Measurements from ENCODE around the gene IL1B.

Gene IL1B

DNA sequence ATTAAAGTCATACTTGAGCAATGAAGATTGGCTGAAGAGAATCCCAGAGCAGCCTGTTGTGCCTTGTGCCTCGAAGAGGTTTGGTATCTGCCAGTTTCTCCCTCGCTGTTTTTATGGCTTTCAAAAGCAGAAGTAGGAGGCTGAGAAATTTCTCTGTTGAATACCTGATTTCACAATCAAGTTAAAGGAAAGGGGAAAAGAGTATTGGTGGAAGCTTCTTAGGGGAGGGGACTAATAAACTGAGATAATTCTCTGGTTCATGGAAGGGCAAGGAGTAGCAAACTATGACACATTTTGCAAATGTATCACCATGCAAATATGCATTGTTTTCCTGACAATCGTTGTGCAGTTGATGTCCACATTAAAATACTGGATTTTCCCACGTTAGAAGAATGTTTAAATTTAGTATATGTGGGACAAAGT, at the start of gene IL1B:
IL1B (minus strand) TSS at position 85 of the 423 bp plus-strand sequence. CDS start 550 bp downstream, outside the sequence.
- no peak within 1 kb of the TSS for H3K4me2 ChIP-seq (ENCODE audit: low read length)
- no peak within 1 kb of the TSS for H3K4me3 ChIP-seq (ENCODE audit: low read depth, low read length, poor library complexity, severe bottlenecking)
- H3K36me3 ChIP-seq (ENCODE audit: insufficient read depth, low read length): no peaks in the 10 kb centered on the region
- H3K27me3 ChIP-seq (ENCODE audit: insufficient read depth, low read length): no peaks in the 10 kb centered on the region; the same call in 1 of the 2 replicates
- H3F3A ChIP-seq (ENCODE audit: insufficient read depth, low read length): no peaks in the 10 kb centered on the region
- no peaks in the 10 kb centered on the region for H3K9me2 ChIP-seq (ENCODE audit: low read depth, low read length)
- TF ChIP-seq EZH2 (IDR thresholded peaks at IDR 0.05; ENCODE audit: borderline replicate concordance, low read length): no peak
- TF ChIP-seq, protein P1, sequence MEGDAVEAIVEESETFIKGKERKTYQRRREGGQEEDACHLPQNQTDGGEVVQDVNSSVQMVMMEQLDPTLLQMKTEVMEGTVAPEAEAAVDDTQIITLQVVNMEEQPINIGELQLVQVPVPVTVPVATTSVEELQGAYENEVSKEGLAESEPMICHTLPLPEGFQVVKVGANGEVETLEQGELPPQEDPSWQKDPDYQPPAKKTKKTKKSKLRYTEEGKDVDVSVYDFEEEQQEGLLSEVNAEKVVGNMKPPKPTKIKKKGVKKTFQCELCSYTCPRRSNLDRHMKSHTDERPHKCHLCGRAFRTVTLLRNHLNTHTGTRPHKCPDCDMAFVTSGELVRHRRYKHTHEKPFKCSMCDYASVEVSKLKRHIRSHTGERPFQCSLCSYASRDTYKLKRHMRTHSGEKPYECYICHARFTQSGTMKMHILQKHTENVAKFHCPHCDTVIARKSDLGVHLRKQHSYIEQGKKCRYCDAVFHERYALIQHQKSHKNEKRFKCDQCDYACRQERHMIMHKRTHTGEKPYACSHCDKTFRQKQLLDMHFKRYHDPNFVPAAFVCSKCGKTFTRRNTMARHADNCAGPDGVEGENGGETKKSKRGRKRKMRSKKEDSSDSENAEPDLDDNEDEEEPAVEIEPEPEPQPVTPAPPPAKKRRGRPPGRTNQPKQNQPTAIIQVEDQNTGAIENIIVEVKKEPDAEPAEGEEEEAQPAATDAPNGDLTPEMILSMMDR (IDR thresholded peaks at IDR 0.05; ENCODE audit: low read length): no peak
- no peaks in the 10 kb centered on the region for H4K20me1 ChIP-seq (ENCODE audit: insufficient read depth, low read length)
- no peaks in the 10 kb centered on the region for H3K9me3 ChIP-seq (ENCODE audit: low read length)
- no peaks in the 10 kb centered on the region for H3K4me1 ChIP-seq (ENCODE audit: insufficient read depth, low read length, severe bottlenecking)
- no peaks in the 10 kb centered on the region for H3K79me2 ChIP-seq (ENCODE audit: insufficient read depth, low read length)
- no peak within 1 kb of the TSS for H3K9ac ChIP-seq (ENCODE audit: low read length)
- H3K27ac ChIP-seq (ENCODE audit: low read depth, low read length, poor library complexity, severe bottlenecking): no peak within 1 kb of the TSS
- H2AFZ ChIP-seq (ENCODE audit: low read length): no peak within 1 kb of the TSS

DNA sequence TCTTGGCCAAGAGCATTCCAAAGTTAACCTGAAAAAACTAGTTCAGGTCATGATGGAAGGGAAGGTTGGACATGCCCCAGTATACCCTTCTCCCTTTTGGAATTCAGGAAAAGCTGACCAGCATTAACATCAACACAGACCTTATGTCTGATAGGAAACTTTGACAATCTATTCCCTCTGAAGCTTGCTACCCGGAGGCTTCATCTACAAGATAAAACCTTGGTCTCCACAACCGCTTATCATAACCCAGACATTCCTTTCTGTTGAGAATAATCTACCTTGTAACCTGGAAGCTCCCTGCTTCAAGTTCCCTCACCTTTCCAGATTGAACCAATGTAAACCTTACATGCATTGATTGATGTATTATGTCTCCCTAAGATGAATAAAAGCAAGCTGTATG, 49.7 kb upstream of the IL1B start:
- Histone ChIP-seq H4K20me1 (ENCODE audit: insufficient read depth, low read length) (no peaks in the 10 kb centered on the region), H3K9me2 (ENCODE audit: low read depth, low read length) (no peaks in the 10 kb centered on the region), H3K4me1 (ENCODE audit: insufficient read depth, low read length, severe bottlenecking) (no peaks in the 10 kb centered on the region), H3K27me3 (ENCODE audit: insufficient read depth, low read length) (no peaks in the 10 kb centered on the region), H3K9me3 (ENCODE audit: low read length) (no peaks in the 10 kb centered on the region), H3K79me2 (ENCODE audit: insufficient read depth, low read length) (no peaks in the 10 kb centered on the region), H3K36me3 (ENCODE audit: insufficient read depth, low read length) (no peaks in the 10 kb centered on the region), H3K4me2 (ENCODE audit: low read length) (no peak overlapping the region), H3K9ac (ENCODE audit: low read length) (no peak overlapping the region), H3K4me3 (ENCODE audit: low read depth, low read length, poor library complexity, severe bottlenecking) (no peak overlapping the region), H3K27ac (ENCODE audit: low read depth, low read length, poor library complexity, severe bottlenecking) (no peak overlapping the region), H3F3A (ENCODE audit: insufficient read depth, low read length) (no peaks in the 10 kb centered on the region), H2AFZ (ENCODE audit: low read length) (no peak overlapping the region)
- TF ChIP-seq EZH2 (IDR thresholded peaks at IDR 0.05; ENCODE audit: borderline replicate concordance, low read length): no peak
- TF ChIP-seq, protein P1 (IDR thresholded peaks at IDR 0.05; ENCODE audit: low read length): no peak

DNA sequence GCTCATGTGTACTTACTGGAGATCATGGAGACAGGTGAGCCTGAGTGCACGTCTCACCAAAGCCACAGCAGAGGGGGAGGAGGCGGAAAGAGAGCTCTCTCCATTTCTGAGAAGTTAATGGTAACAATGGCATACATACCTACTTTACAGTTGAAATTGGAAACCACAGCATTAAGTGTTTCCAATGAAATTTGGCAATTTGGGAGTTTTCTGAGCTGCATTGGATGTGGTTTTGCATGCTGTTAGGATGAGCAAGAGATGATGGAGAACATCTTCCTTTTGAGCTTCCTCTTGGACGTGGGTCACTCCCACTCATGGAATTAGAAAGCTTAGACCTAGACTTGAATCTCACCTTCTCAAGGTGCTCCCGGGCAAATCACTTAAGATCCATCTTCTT, 48.9 kb upstream of the IL1B start:
- Histone ChIP-seq H3K27ac (ENCODE audit: low read depth, low read length, poor library complexity, severe bottlenecking) (no peak overlapping the region), H3K27me3 (ENCODE audit: insufficient read depth, low read length) (no peaks in the 10 kb centered on the region), H3K79me2 (ENCODE audit: insufficient read depth, low read length) (no peaks in the 10 kb centered on the region), H2AFZ (ENCODE audit: low read length) (no peak overlapping the region), H3K9me3 (ENCODE audit: low read length) (no peaks in the 10 kb centered on the region), H3K4me2 (ENCODE audit: low read length) (no peak overlapping the region), H3K9ac (ENCODE audit: low read length) (no peak overlapping the region), H3K4me3 (ENCODE audit: low read depth, low read length, poor library complexity, severe bottlenecking) (no peak overlapping the region), H3K36me3 (ENCODE audit: insufficient read depth, low read length) (no peaks in the 10 kb centered on the region), H3K9me2 (ENCODE audit: low read depth, low read length) (no peaks in the 10 kb centered on the region), H4K20me1 (ENCODE audit: insufficient read depth, low read length) (no peaks in the 10 kb centered on the region), H3K4me1 (ENCODE audit: insufficient read depth, low read length, severe bottlenecking) (no peaks in the 10 kb centered on the region), H3F3A (ENCODE audit: insufficient read depth, low read length) (no peaks in the 10 kb centered on the region)
- no peak for TF ChIP-seq EZH2 (IDR thresholded peaks at IDR 0.05; ENCODE audit: borderline replicate concordance, low read length)
- TF ChIP-seq, protein P1 (IDR thresholded peaks at IDR 0.05; ENCODE audit: low read length): no peak

Measured in OCI-LY1 (cell line).